ENCODE results near the gene TSPAN32. TPM values are rescaled to one million over a fixed set of nuclear protein-coding genes. Genes with fewer than 3 reads are reported as not detected.
"Not testable (repeated sequence)": the region's sequence is repeated elsewhere in the genome, so short reads cannot be mapped to it uniquely, and the experiment has no call there.

The TSPAN32 gene
- total and polyA plus RNA-seq, 2 donors (not counting 3 experiments of a cell fraction or from before 2014, with no cell fraction given), result not detected

DNA sequence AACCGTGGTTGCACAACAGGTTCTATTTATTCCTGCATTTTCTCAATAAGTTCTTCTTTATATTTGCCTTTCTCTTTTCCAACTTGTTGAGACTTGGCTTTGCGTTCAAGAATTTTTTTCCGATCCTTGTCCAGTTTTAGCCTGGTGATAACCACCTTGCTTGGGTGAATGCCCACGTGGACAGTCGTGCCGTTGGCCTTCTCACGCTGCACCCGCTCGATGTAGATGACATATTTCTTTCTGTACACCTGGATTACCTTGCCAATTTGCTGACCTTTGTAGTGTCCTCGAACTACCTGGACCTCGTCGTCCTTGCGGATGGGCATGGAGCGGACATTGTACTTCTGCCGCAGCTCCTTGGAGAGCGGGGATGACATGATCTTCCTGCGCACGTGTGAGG lies 33.5 kb downstream of the TSPAN32 start:
- H2AFZ ChIP-seq (ENCODE audit: low read depth, low read length); BruUV-seq (replicated peaks); H3K27ac ChIP-seq (ENCODE audit: insufficient read depth, low read depth, low read length); H3K4me1 ChIP-seq (ENCODE audit: control insufficient read depth, extremely low read depth, insufficient read depth, low read length); H3K4me3 ChIP-seq (replicated peaks in 1 of 3; ENCODE audit: insufficient read depth in 1 of 3, low read depth in 1 of 3, low read length in 3 of 3); H3K36me3 ChIP-seq (ENCODE audit: control insufficient read depth in 2 of 2, extremely low read depth in 1 of 2, insufficient read depth in 2 of 2, low read length in 2 of 2); H3K9me3 ChIP-seq (replicated peaks; ENCODE audit: control insufficient read depth, insufficient read depth, low read length); FAIRE-seq; intact Hi-C loops (cut with micrococcal nuclease); H3K79me2 ChIP-seq (ENCODE audit: control insufficient read depth, insufficient read depth, low read length); dilution Hi-C loops (cut with MboI; ENCODE audit: extremely low pct_ligation_motif_present, low sequenced_read_pairs); H3K9me1 ChIP-seq (replicated peaks; ENCODE audit: control insufficient read depth, extremely low read depth, insufficient read depth, low read length); POLR2A ChIA-PET; H3K9ac ChIP-seq (replicated peaks; ENCODE audit: extremely low read depth, insufficient read depth, low read length); H3K27me3 ChIP-seq (ENCODE audit: control insufficient read depth in 2 of 2, insufficient read depth in 2 of 2, low read length in 2 of 2); DNase-seq (ENCODE audit: low read depth, low spot score); H4K20me1 ChIP-seq (replicated peaks; ENCODE audit: control insufficient read depth, extremely low read depth, insufficient read depth, low read length); CTCF ChIA-PET; H3K4me2 ChIP-seq (ENCODE audit: insufficient read depth, low read length): not testable (repeated sequence)

DNA sequence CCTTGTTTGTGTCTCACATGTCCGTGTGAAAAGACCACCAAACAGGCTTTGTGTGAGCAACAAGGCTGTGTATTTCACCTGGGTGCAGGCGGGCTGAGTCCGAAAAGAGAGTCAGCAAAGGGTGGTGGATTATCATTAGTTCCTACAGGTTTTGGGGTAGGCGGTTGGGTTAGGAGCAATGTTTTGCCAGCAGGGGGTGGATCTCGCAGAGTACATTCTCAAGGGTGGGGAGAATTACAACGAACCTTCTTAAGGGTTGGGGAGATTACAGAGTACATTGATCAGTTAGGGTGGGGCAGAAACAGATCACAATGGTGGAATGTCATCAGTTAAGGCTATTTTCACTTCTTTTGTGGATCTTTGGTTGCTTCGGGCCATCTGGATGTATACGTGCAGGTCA lies 36.9 kb downstream of the TSPAN32 start:
- DNase-seq (ENCODE audit: low read depth, low spot score); POLR2A ChIA-PET; H4K20me1 ChIP-seq (replicated peaks; ENCODE audit: control insufficient read depth, extremely low read depth, insufficient read depth, low read length); H3K9me1 ChIP-seq (replicated peaks; ENCODE audit: control insufficient read depth, extremely low read depth, insufficient read depth, low read length); H3K27me3 ChIP-seq (ENCODE audit: control insufficient read depth in 2 of 2, insufficient read depth in 2 of 2, low read length in 2 of 2); H3K9ac ChIP-seq (replicated peaks; ENCODE audit: extremely low read depth, insufficient read depth, low read length); dilution Hi-C loops (cut with MboI; ENCODE audit: extremely low pct_ligation_motif_present, low sequenced_read_pairs); H3K36me3 ChIP-seq (ENCODE audit: control insufficient read depth in 2 of 2, extremely low read depth in 1 of 2, insufficient read depth in 2 of 2, low read length in 2 of 2); H2AFZ ChIP-seq (ENCODE audit: low read depth, low read length); FAIRE-seq; H3K4me1 ChIP-seq (ENCODE audit: control insufficient read depth, extremely low read depth, insufficient read depth, low read length); H3K4me2 ChIP-seq (ENCODE audit: insufficient read depth, low read length); H3K9me3 ChIP-seq (replicated peaks; ENCODE audit: control insufficient read depth, insufficient read depth, low read length); intact Hi-C loops (cut with micrococcal nuclease); BruUV-seq (replicated peaks); H3K79me2 ChIP-seq (ENCODE audit: control insufficient read depth, insufficient read depth, low read length); CTCF ChIA-PET; H3K27ac ChIP-seq (ENCODE audit: insufficient read depth, low read depth, low read length); H3K4me3 ChIP-seq (replicated peaks in 1 of 3; ENCODE audit: insufficient read depth in 1 of 3, low read depth in 1 of 3, low read length in 3 of 3): not testable (repeated sequence)

DNA sequence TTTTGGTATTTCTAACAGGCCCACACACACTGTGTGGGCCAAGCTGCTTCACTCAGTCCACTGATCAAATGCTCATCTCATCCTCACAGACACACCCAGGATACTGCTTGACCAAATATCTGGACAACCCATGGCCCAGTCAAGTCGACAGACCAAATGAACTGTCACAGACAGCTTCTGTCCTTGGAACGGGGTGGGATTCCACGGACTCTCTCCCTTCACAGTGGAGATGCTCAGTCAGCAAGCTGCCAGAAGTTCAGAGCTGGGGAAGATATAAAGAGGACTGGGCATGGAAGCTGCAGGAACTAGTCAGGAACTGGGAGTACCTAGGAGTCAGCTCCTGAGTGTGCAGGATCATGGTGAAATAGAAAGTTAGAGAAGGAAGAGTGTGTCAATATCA lies 40.7 kb downstream of the TSPAN32 start:
- Histone ChIP-seq H3K27ac (ENCODE audit: insufficient read depth, low read depth, low read length) (no peak overlapping the region), H3K4me3 (replicated peaks in 1 of 3; ENCODE audit: insufficient read depth in 1 of 3, low read depth in 1 of 3, low read length in 3 of 3) (no peak overlapping the region), H2AFZ (ENCODE audit: low read depth, low read length) (no peak overlapping the region), H3K4me2 (ENCODE audit: insufficient read depth, low read length) (no peak overlapping the region), H3K36me3 (ENCODE audit: control insufficient read depth in 2 of 2, extremely low read depth in 1 of 2, insufficient read depth in 2 of 2, low read length in 2 of 2) (no peaks in the 10 kb centered on the region), H4K20me1 (replicated peaks; ENCODE audit: control insufficient read depth, extremely low read depth, insufficient read depth, low read length) (no peaks in the 10 kb centered on the region), H3K9me3 (replicated peaks; ENCODE audit: control insufficient read depth, insufficient read depth, low read length) (no peaks in the 10 kb centered on the region), H3K4me1 (ENCODE audit: control insufficient read depth, extremely low read depth, insufficient read depth, low read length) (no peaks in the 10 kb centered on the region), H3K27me3 (ENCODE audit: control insufficient read depth in 2 of 2, insufficient read depth in 2 of 2, low read length in 2 of 2) (peaks cover 4 to 6% of the 10 kb centered on the region in 2 experiments), H3K79me2 (ENCODE audit: control insufficient read depth, insufficient read depth, low read length) (no peaks in the 10 kb centered on the region), H3K9me1 (replicated peaks; ENCODE audit: control insufficient read depth, extremely low read depth, insufficient read depth, low read length) (no peaks in the 10 kb centered on the region), H3K9ac (replicated peaks; ENCODE audit: extremely low read depth, insufficient read depth, low read length) (no peak overlapping the region)
- TF ChIP-seq MYC (IDR thresholded peaks at IDR 0.05; ENCODE audit: low read depth, low read length) (no peak), GATA2 (IDR thresholded peaks at IDR 0.05; ENCODE audit: insufficient read depth, insufficient read length, low read depth, low read length) (no peak), JUN (IDR thresholded peaks at IDR 0.05; ENCODE audit: borderline replicate concordance, insufficient read depth, insufficient read length, low read depth) (no peak), FOS (IDR thresholded peaks at IDR 0.05; ENCODE audit: borderline replicate concordance, insufficient read depth, low read length) (no peak), POLR2AphosphoS5 (IDR thresholded peaks at IDR 0.05; ENCODE audit: insufficient read depth, low read depth, low read length) (no peak), POLR2A (IDR thresholded peaks at IDR 0.05; ENCODE audit: low read depth, low read length) (no peak), EZH2 (IDR thresholded peaks at IDR 0.05; ENCODE audit: borderline replicate concordance, low read depth, low read length, severe bottlenecking) (no peak)
- TF ChIP-seq, protein P1, sequence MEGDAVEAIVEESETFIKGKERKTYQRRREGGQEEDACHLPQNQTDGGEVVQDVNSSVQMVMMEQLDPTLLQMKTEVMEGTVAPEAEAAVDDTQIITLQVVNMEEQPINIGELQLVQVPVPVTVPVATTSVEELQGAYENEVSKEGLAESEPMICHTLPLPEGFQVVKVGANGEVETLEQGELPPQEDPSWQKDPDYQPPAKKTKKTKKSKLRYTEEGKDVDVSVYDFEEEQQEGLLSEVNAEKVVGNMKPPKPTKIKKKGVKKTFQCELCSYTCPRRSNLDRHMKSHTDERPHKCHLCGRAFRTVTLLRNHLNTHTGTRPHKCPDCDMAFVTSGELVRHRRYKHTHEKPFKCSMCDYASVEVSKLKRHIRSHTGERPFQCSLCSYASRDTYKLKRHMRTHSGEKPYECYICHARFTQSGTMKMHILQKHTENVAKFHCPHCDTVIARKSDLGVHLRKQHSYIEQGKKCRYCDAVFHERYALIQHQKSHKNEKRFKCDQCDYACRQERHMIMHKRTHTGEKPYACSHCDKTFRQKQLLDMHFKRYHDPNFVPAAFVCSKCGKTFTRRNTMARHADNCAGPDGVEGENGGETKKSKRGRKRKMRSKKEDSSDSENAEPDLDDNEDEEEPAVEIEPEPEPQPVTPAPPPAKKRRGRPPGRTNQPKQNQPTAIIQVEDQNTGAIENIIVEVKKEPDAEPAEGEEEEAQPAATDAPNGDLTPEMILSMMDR (IDR thresholded peaks at IDR 0.05; ENCODE audit: extremely low read depth in 1 of 2, insufficient read depth in 1 of 2, low read depth in 1 of 2, low read length in 2 of 2), result no peak
- TF ChIP-seq, protein P2, sequence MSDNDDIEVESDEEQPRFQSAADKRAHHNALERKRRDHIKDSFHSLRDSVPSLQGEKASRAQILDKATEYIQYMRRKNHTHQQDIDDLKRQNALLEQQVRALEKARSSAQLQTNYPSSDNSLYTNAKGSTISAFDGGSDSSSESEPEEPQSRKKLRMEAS (IDR thresholded peaks at IDR 0.05; ENCODE audit: insufficient read depth, insufficient read length), result no peak
- BruUV-seq (replicated peaks), result no TSS peak
- ChIA-PET CTCF (no interaction called here), POLR2A (no interaction called here)
- DNase-seq (ENCODE audit: low read depth, low spot score) (no peak), FAIRE-seq (no peak)
- intact Hi-C loops (cut with micrococcal nuclease), result no loop called here
- dilution Hi-C loops (cut with MboI; ENCODE audit: extremely low pct_ligation_motif_present, low sequenced_read_pairs), result no loop called here

Data from endothelial cell of umbilical vein (primary cell).